ENCODE results near the gene MARF1. TPM values are rescaled to one million over a fixed set of nuclear protein-coding genes. Genes with fewer than 3 reads are reported as not detected.

MARF1 gene
- total and polyA plus RNA-seq, 9 of the 15 experiments (the other 6 are each of a cell fraction or from before 2014, with no cell fraction given), result 4.7 to 33.2 (median 11.7) TPM

- TF ChIP-seq HDGF (IDR thresholded peaks at IDR 0.05), result no peak
- no peak for TF ChIP-seq U2AF1 (optimal IDR thresholded peaks at IDR 0.05; ENCODE audit: low read depth, low read length)
- no peak for TF ChIP-seq HDAC2 (IDR thresholded peaks at IDR 0.05)
- no peak for TF ChIP-seq ELK3 (CRISPR knock-in tag; IDR thresholded peaks at IDR 0.05)
- TF ChIP-seq ZBTB8A (IDR thresholded peaks at IDR 0.05; ENCODE audit: partially characterized antibody), result no peak
These were observed 85.7 kb downstream of the MARF1 start (continued) for GRCh38 chr16:15557258-15557657.

- in situ Hi-C loops (cut with MboI) (no loop called here), intact Hi-C loops (cut with micrococcal nuclease) (no loop called here)
- no TSS peak for BruUV-seq (replicated peaks)
- no peak overlapping the region for H3K27ac ChIP-seq (ENCODE audit: extremely low read depth, low read depth, low read length)
- no peaks in the 10 kb centered on the region for H4K20me1 ChIP-seq (replicated peaks; ENCODE audit: control insufficient read depth, insufficient read depth, low read length)
- no peaks in the 10 kb centered on the region for H3K9me3 ChIP-seq (replicated peaks; ENCODE audit: control insufficient read depth, insufficient read depth, low read depth, low read length)
- no peak for FAIRE-seq
- 81% methylated on average over 3 of the region's 5 CpGs for WGBS (ENCODE audit: insufficient coverage, low coverage, missing lambda C conversion rate)
- no peak overlapping the region for H3K9ac ChIP-seq (ENCODE audit: insufficient read depth in 1 of 2, low read depth in 2 of 2, low read length in 2 of 2)
- ChIA-PET POLR2A (interaction anchor here (0.6 to 3.7 kb wide), 3 partner anchors 9 to 17 kb away, joined by 4 to 11 read pairs (median 6); no protein-coding TSS in a partner anchor), CTCF (ENCODE audit: low intra/inter-chr PET ratio) (no interaction called here)
- peaks cover 0 to 7% of the 10 kb centered on the region in 2 experiments; a peak in 4 of 5 replicates for H3K4me1 ChIP-seq (replicated peaks in 1 of 2; ENCODE audit: control insufficient read depth in 2 of 2, insufficient read depth in 2 of 2, low read length in 2 of 2)
- no peaks in the 10 kb centered on the region for H3K27me3 ChIP-seq (ENCODE audit: control insufficient read depth in 2 of 2, insufficient read depth in 2 of 2, low read length in 2 of 2)
- TF ChIP-seq POLR2AphosphoS2 (IDR thresholded peaks at IDR 0.05; ENCODE audit: low read length), result peak; percentile 61; the same call in 1 of the 2 replicates
- TF ChIP-seq USF1 (CRISPR knock-in tag; IDR thresholded peaks at IDR 0.05), result no peak
- no peaks in the 10 kb centered on the region for H3K36me3 ChIP-seq (ENCODE audit: control insufficient read depth, insufficient read depth, low read length)
- H2AFZ ChIP-seq (ENCODE audit: low read depth, low read length), result no peak overlapping the region
- H3K79me2 ChIP-seq (ENCODE audit: control insufficient read depth, insufficient read depth, low read length), result no peaks in the 10 kb centered on the region
- DNase-seq (ENCODE audit: extremely low read depth in 1 of 4, low spot score in 3 of 4), result no peak
- H3K4me2 ChIP-seq (ENCODE audit: insufficient read depth, low read length), result no peak overlapping the region
- H3K9me1 ChIP-seq (ENCODE audit: control insufficient read depth, insufficient read depth, low read length), result no peaks in the 10 kb centered on the region
- ATAC-seq, result peak; percentile 20; the same call in 2 of the 3 replicates
- no peak overlapping the region for H3K4me3 ChIP-seq
These were observed 86.8 kb downstream of the MARF1 start for GRCh38 chr16:15556130-15556529.
